H9 (cell line): ENCODE results near the gene TCEAL3. TPM values are rescaled to one million over a fixed set of nuclear protein-coding genes. Genes with fewer than 3 reads are reported as not detected.

Source experiments
- DNase-seq: peaks from one replicate; pipeline ENCODE4 v3.0.0-alpha.2; 2017
- H2AFZ ChIP-seq: one replicate; pipeline ENCODE4 v1.6.1; 2013; ENCODE audit warnings: mild to moderate bottlenecking, low read length, control low read depth, moderate library complexity
- H2AK5ac ChIP-seq: 2 replicates; pipeline ENCODE4 v1.6.1; 2013; ENCODE audit warnings: low read length, control low read depth, mixed read lengths; ENCODE audit not compliant: insufficient read length
- H2BK120ac ChIP-seq: one replicate; pipeline ENCODE4 v1.6.1; 2013; ENCODE audit warnings: low read depth, mild to moderate bottlenecking, low read length, control low read depth, inconsistent platforms; ENCODE audit not compliant: poor library complexity, severe bottlenecking
- H2BK12ac ChIP-seq: 2 replicates; pipeline ENCODE4 v1.6.1; 2013; ENCODE audit warnings: low read length, control low read depth, mixed read lengths, low read depth; ENCODE audit not compliant: insufficient read length
- H2BK15ac ChIP-seq: 2 replicates; pipeline ENCODE4 v1.6.1; 2013; ENCODE audit warnings: low read depth, low read length, control low read depth
- H2BK20ac ChIP-seq: one replicate; pipeline ENCODE4 v1.6.1; 2013; ENCODE audit warnings: low read depth, mild to moderate bottlenecking, low read length, control low read depth, inconsistent platforms; ENCODE audit not compliant: poor library complexity, severe bottlenecking
- H2BK5ac ChIP-seq: 2 replicates; pipeline ENCODE4 v1.6.1; 2013; ENCODE audit warnings: low read length, control low read depth, mixed read lengths; ENCODE audit not compliant: insufficient read length
- H3K14ac ChIP-seq: 2 replicates; pipeline ENCODE4 v1.6.1; 2013; ENCODE audit warnings: low read length, control low read depth; ENCODE audit not compliant: insufficient read depth
- H3K18ac ChIP-seq: 2 replicates; pipeline ENCODE4 v1.6.1; 2013; ENCODE audit warnings: low read depth, mild to moderate bottlenecking, mixed read lengths, low read length, control low read depth; ENCODE audit not compliant: insufficient read length
- H3K23ac ChIP-seq: 2 replicates; pipeline ENCODE4 v1.6.1; 2013; ENCODE audit warnings: low read length, control low read depth, mixed read lengths, low read depth; ENCODE audit not compliant: insufficient read length
- H3K23me2 ChIP-seq: 2 replicates; pipeline ENCODE4 v1.6.1; 2013; ENCODE audit warnings: low read depth, mild to moderate bottlenecking, mixed read lengths, low read length, control low read depth; ENCODE audit not compliant: insufficient read length, poor library complexity, severe bottlenecking
- H3K27ac ChIP-seq: 2 replicates; pipeline ENCODE4 v1.5.1; 2013; ENCODE audit warnings: low read length, control low read depth, mixed read lengths, low read depth; ENCODE audit not compliant: insufficient read length
- H3K27me3 ChIP-seq: 2 replicates; pipeline ENCODE4 v1.6.1; 2013; ENCODE audit warnings: low read length, control low read depth, inconsistent platforms; ENCODE audit not compliant: insufficient read depth
- H3K4ac ChIP-seq: 2 replicates; pipeline ENCODE4 v1.6.1; 2013; ENCODE audit warnings: low read depth, mild to moderate bottlenecking, control low read depth, inconsistent platforms, low read length, moderate library complexity
- H3K4me1 ChIP-seq: 2 replicates; pipeline ENCODE4 v1.6.1; 2013; ENCODE audit warnings: low read length, control low read depth, inconsistent platforms; ENCODE audit not compliant: insufficient read depth
- H3K4me2 ChIP-seq: 2 replicates; pipeline ENCODE4 v1.6.1; 2013; ENCODE audit warnings: low read length, control low read depth, mixed read lengths; ENCODE audit not compliant: insufficient read length, insufficient read depth
- H3K56ac ChIP-seq: 2 replicates; pipeline ENCODE4 v1.6.1; 2013; ENCODE audit warnings: low read depth, mild to moderate bottlenecking, mixed read lengths, low read length, control low read depth; ENCODE audit not compliant: insufficient read length
- H3K79me1 ChIP-seq: 2 replicates; pipeline ENCODE4 v1.6.1; 2013; ENCODE audit warnings: low read depth, mild to moderate bottlenecking, moderate library complexity, low read length, control low read depth, inconsistent platforms; ENCODE audit not compliant: insufficient read depth, poor library complexity, severe bottlenecking
- H3K79me2 ChIP-seq: 2 replicates; pipeline ENCODE4 v1.6.1; 2013; ENCODE audit warnings: low read length, control low read depth, inconsistent platforms; ENCODE audit not compliant: insufficient read depth
- H3K9ac ChIP-seq: 2 replicates; pipeline ENCODE4 v1.6.1; 2013; ENCODE audit warnings: low read length, control low read depth, mixed read lengths; ENCODE audit not compliant: insufficient read length; ENCODE audit errors: extremely low read depth
- H3K9me3 ChIP-seq: one replicate; pipeline ENCODE4 v1.6.1; 2013; ENCODE audit warnings: low read depth, low read length, inconsistent platforms; ENCODE audit not compliant: control insufficient read depth
- H3T11ph ChIP-seq: one replicate; pipeline ENCODE4 v1.6.1; 2013; ENCODE audit warnings: mild to moderate bottlenecking, low read length, control low read depth, inconsistent platforms
- H4K20me1 ChIP-seq: one replicate; pipeline ENCODE4 v1.6.1; 2013; ENCODE audit not compliant: control insufficient read depth, insufficient read length, insufficient read depth
- H4K5ac ChIP-seq: 2 replicates; pipeline ENCODE4 v1.6.1; 2013; ENCODE audit warnings: low read depth, mild to moderate bottlenecking, mixed read lengths, low read length, control low read depth; ENCODE audit not compliant: insufficient read length
- H4K8ac ChIP-seq: replicated peaks from 2 replicates; pipeline ENCODE4 v1.6.1; 2013; ENCODE audit warnings: low read length, control low read depth, mixed read lengths, low read depth; ENCODE audit not compliant: insufficient read length
- H4K91ac ChIP-seq: 2 replicates; pipeline ENCODE4 v1.6.1; 2013; ENCODE audit warnings: low read depth, mild to moderate bottlenecking, moderate library complexity, mixed read lengths, low read length, control low read depth; ENCODE audit not compliant: insufficient read length
- H3K27ac Mint-ChIP-seq, 3 experiments: 2 replicates in 2 of 3; 3 replicates in 1 of 3; pipeline ENCODE4 v1.8.0; 2020 to 2021; ENCODE audit warnings: mixed read lengths in 3 of 3, mild to moderate bottlenecking in 1 of 3, moderate library complexity in 1 of 3
- H3K27me3 Mint-ChIP-seq: 2 replicates; pipeline ENCODE4 v1.8.0; 2021; ENCODE audit warnings: low read depth, mild to moderate bottlenecking, moderate library complexity, mixed read lengths
- H3K36me3 Mint-ChIP-seq, 3 experiments: 2 replicates in 2 of 3; 3 replicates in 1 of 3; pipeline ENCODE4 v1.8.0; 2020 to 2021; ENCODE audit warnings: low read depth in 3 of 3, mixed read lengths in 3 of 3; ENCODE audit not compliant: insufficient read depth in 1 of 3
- H3K4me1 Mint-ChIP-seq, 2 experiments: 2 replicates each; pipeline ENCODE4 v1.8.0; 2020; ENCODE audit warnings: mixed read lengths in 2 of 2
- H3K4me3 Mint-ChIP-seq, 2 experiments: 2 replicates in 1 of 2; 3 replicates in 1 of 2; pipeline ENCODE4 v1.8.0; 2020 to 2021; ENCODE audit warnings: mild to moderate bottlenecking in 2 of 2, mixed read lengths in 2 of 2, moderate library complexity in 1 of 2
- H3K9me3 Mint-ChIP-seq, 2 experiments: 2 replicates in 1 of 2; 3 replicates in 1 of 2; pipeline ENCODE4 v1.8.0; 2020; ENCODE audit warnings: mild to moderate bottlenecking in 2 of 2, mixed read lengths in 2 of 2, moderate library complexity in 1 of 2
- WGBS: extraction: QIAGEN DNeasy Blood & Tissue Kit; methylation state at CpG from one replicate; pipeline ENCODE4 v1.1.7; 2013; ENCODE audit warnings: missing lambda C conversion rate, low lambda C conversion rate, mixed read lengths; ENCODE audit not compliant: insufficient read length; ENCODE audit errors: extremely low coverage; 5-methylcytosine and 5-hydroxymethylcytosine counted together
- total RNA-seq: library from RNA; stranded (reverse); gene quantifications from 2 replicates; pipeline ENCODE4 v1.2.1, GENCODE V29; 2021
- TF ChIP-seq, protein P1 (sequence below): fragments of 200-600 bp; sonication (generic); conservative IDR thresholded peaks from 3 replicates; pipeline ENCODE4 v1.8.0; 2021; ENCODE audit warnings: antibody characterized with exemption, mild to moderate bottlenecking

Gene TCEAL3
- total RNA-seq, 1 experiment from 2014 or later, result 11.1 TPM

DNA sequence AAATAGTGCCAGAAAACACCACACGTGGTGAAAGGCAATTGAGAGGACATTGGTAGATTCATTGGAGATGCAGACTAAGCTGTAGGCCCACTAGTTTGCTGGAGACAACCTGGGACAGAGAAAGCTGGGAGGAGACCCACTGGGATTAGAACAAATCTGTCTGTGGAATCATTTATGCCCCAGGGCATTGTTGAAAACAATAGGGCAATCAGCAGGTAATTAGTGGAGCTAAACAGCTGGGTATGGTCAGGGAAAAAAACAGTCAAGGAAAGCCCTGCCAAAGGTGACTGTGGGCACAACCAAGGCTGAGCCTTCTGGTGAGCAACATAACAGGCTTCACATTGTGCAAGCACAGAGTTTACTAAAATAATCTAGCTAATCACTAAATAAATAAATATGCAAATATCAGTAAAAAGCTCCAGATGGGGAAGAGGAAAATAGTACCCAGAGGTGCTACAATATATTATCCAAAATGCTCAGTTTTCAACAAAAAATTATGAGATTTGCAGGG lies 9.0 kb downstream of the TCEAL3 start:
- TF ChIP-seq, protein P1, sequence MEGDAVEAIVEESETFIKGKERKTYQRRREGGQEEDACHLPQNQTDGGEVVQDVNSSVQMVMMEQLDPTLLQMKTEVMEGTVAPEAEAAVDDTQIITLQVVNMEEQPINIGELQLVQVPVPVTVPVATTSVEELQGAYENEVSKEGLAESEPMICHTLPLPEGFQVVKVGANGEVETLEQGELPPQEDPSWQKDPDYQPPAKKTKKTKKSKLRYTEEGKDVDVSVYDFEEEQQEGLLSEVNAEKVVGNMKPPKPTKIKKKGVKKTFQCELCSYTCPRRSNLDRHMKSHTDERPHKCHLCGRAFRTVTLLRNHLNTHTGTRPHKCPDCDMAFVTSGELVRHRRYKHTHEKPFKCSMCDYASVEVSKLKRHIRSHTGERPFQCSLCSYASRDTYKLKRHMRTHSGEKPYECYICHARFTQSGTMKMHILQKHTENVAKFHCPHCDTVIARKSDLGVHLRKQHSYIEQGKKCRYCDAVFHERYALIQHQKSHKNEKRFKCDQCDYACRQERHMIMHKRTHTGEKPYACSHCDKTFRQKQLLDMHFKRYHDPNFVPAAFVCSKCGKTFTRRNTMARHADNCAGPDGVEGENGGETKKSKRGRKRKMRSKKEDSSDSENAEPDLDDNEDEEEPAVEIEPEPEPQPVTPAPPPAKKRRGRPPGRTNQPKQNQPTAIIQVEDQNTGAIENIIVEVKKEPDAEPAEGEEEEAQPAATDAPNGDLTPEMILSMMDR, result no peak
- Histone ChIP-seq H4K20me1 (no peaks in the 10 kb centered on the region), H3K4me2 (no peak overlapping the region), H3K23me2 (no peaks in the 10 kb centered on the region), H2BK5ac (no peak overlapping the region), H2AK5ac (no peak overlapping the region), H3K56ac (no peak overlapping the region), H3K79me1 (no peaks in the 10 kb centered on the region), H3K23ac (no peak overlapping the region), H4K91ac (no peak overlapping the region), H3K18ac (no peak overlapping the region), H2AFZ (no peak overlapping the region), H4K5ac (no peak overlapping the region), H3K79me2 (no peaks in the 10 kb centered on the region), H3K4me1 (peaks cover 7% of the 10 kb centered on the region; the same call in 1 of the 2 replicates), H3T11ph (no peak overlapping the region), H2BK120ac (no peak overlapping the region), H3K4ac (no peak overlapping the region), H3K14ac (no peak overlapping the region), H4K8ac (no peak overlapping the region), H3K27ac (no peak overlapping the region), H3K9ac (no peak overlapping the region), H2BK20ac (no peak overlapping the region), H2BK12ac (no peak overlapping the region), H2BK15ac (no peak overlapping the region), H3K9me3 (no peaks in the 10 kb centered on the region), H3K27me3 (no peaks in the 10 kb centered on the region)
- no peak for DNase-seq
- no peak overlapping the region; a peak in 1 of 5 replicates for H3K4me3 Mint-ChIP-seq
- peaks cover 0 to 3% (median 0%) of the 10 kb centered on the region in 3 experiments; a peak in 4 of 7 replicates for H3K36me3 Mint-ChIP-seq
- no peaks in the 10 kb centered on the region for H3K27me3 Mint-ChIP-seq
- H3K9me3 Mint-ChIP-seq, result peaks cover 0 to 38% of the 10 kb centered on the region in 2 experiments; a peak in 2 of 5 replicates
- H3K27ac Mint-ChIP-seq, result no peak overlapping the region
- peaks cover 18 to 19% of the 10 kb centered on the region in 2 experiments for H3K4me1 Mint-ChIP-seq
- no CpG with 5 or more reads among the region's 1 CpG for WGBS
